ENCODE results near the gene GALNT3.
A peak's percentile ranks its signal among the peaks of the same experiment; 100 is the strongest.

Gene GALNT3

GRCh38 chr2:165725421-165725820, 68.6 kb downstream of the GALNT3 start:
- DNase-seq (ENCODE audit: low read depth), result peak; percentile 17

- DNase-seq (ENCODE audit: low read depth), result peak; percentile 49
These were observed 73.5 kb downstream of the GALNT3 start for GRCh38 chr2:165720511-165720910.

- DNase-seq (ENCODE audit: low read depth), result no peak
These were observed 75.3 kb downstream of the GALNT3 start for GRCh38 chr2:165718610-165719210.

- DNase-seq (ENCODE audit: low read depth), result no peak
These were observed 78.0 kb downstream of the GALNT3 start for GRCh38 chr2:165716091-165716490.

GRCh38 chr2:165706960-165707487, 87.0 kb downstream of the GALNT3 start:
- DNase-seq (ENCODE audit: low read depth), result no peak

- DNase-seq (ENCODE audit: low read depth), result no peak
These were observed 92.9 kb downstream of the GALNT3 start for GRCh38 chr2:165701147-165701546.

GRCh38 chr2:165700531-165700930, 93.5 kb downstream of the GALNT3 start:
- no peak for DNase-seq (ENCODE audit: low read depth)

- no peak for DNase-seq (ENCODE audit: low read depth)
These were observed 94.1 kb downstream of the GALNT3 start for GRCh38 chr2:165699946-165700345.

- peak; percentile 11 for DNase-seq (ENCODE audit: low read depth)
These were observed 95.6 kb downstream of the GALNT3 start for GRCh38 chr2:165698444-165698884.

- DNase-seq (ENCODE audit: low read depth), result no peak
These were observed 96.2 kb downstream of the GALNT3 start for GRCh38 chr2:165697748-165698443.
